GM19025 (cell line): ENCODE results near the gene LKAAEAR1.
A peak's percentile ranks its signal among the peaks of the same experiment; 100 is the strongest.

Experiments
- ATAC-seq: cut with Tn5 transposase; IDR thresholded peaks from one replicate; pipeline ENCODE4 v1.9.1; 2021; ENCODE audit warnings: mild to moderate bottlenecking, low read depth, moderate library complexity; ENCODE audit not compliant: unreplicated experiment

LKAAEAR1 gene

GRCh38 chr20:64041040-64041780 is 43.0 kb downstream of the LKAAEAR1 start:
- no peak for ATAC-seq

- ATAC-seq = no peak
Observed at GRCh38 chr20:64040231-64041039, 43.8 kb downstream of the LKAAEAR1 start.

GRCh38 chr20:64039293-64040160 is 44.7 kb downstream of the LKAAEAR1 start:
- ATAC-seq = no peak

- peak; percentile 51 for ATAC-seq
Observed at GRCh38 chr20:64038565-64039292, 45.5 kb downstream of the LKAAEAR1 start.

- ATAC-seq = peak; percentile 39
Observed at GRCh38 chr20:64038224-64038564, 46.0 kb downstream of the LKAAEAR1 start.

GRCh38 chr20:64037498-64038213 is 46.5 kb downstream of the LKAAEAR1 start:
- ATAC-seq = no peak

GRCh38 chr20:64037199-64037497 is 47.0 kb downstream of the LKAAEAR1 start:
- ATAC-seq = no peak

GRCh38 chr20:64036346-64037198 is 47.6 kb downstream of the LKAAEAR1 start:
- ATAC-seq = no peak

- no peak for ATAC-seq
Observed at GRCh38 chr20:64035933-64036345, 48.3 kb downstream of the LKAAEAR1 start, which contains the start of gene C20orf204. Gene C20orf204 (plus strand): TSS chr20:64036182. CDS start chr20:64036324, 142 bp downstream.

- ATAC-seq = no peak
Observed at GRCh38 chr20:64035066-64035932, 48.9 kb downstream of the LKAAEAR1 start.

- ATAC-seq = no peak
Observed at GRCh38 chr20:64033981-64034493, 50.2 kb downstream of the LKAAEAR1 start.
